Activated T-cell treated with anti-CD3 and anti-CD28 coated beads, Interleukin-2, amount 50 U/mL, for 48 hours (primary cell): ENCODE data around the gene PRRC2B.
"Not testable (repeated sequence)": the region's sequence is repeated elsewhere in the genome, so short reads cannot be mapped to it uniquely, and the experiment has no call there.

Source experiments
- DNase-seq, 2 experiments: peaks; one replicate each; pipeline ENCODE4 v3.0.0-alpha.2; 2020

Gene PRRC2B

GRCh38 chr9:131393622-131394463 lies at the start of gene PRRC2B:
Gene PRRC2B, plus strand, starts transcription at chr9:131394086. Its CDS starts 36,059 bp downstream, at chr9:131430145.
- peak; percentile 85 to 88 for DNase-seq

- DNase-seq = not testable (repeated sequence)
These were observed 48.9 kb upstream of the PRRC2B start for GRCh38 chr9:131344931-131345535.

- no peak for DNase-seq
These were observed 47.3 kb upstream of the PRRC2B start for GRCh38 chr9:131346559-131346958.

GRCh38 chr9:131347376-131348020 lies 46.4 kb upstream of the PRRC2B start:
- no peak for DNase-seq

GRCh38 chr9:131348631-131349521 lies 45.0 kb upstream of the PRRC2B start:
- DNase-seq = no peak

- DNase-seq = no peak
These were observed 44.4 kb upstream of the PRRC2B start for GRCh38 chr9:131349522-131349880.

GRCh38 chr9:131349881-131350563 lies 43.9 kb upstream of the PRRC2B start:
- DNase-seq = peak; percentile 89 to 93

- not testable (repeated sequence) for DNase-seq
These were observed 37.4 kb upstream of the PRRC2B start for GRCh38 chr9:131356479-131356878.

GRCh38 chr9:131358556-131358955 lies 35.3 kb upstream of the PRRC2B start:
- no peak for DNase-seq

- peak; percentile 47 to 48 for DNase-seq
These were observed 32.6 kb upstream of the PRRC2B start for GRCh38 chr9:131361202-131361833.

- DNase-seq = no peak
These were observed 28.3 kb upstream of the PRRC2B start for GRCh38 chr9:131365546-131365945.

GRCh38 chr9:131366761-131367401 lies 27.0 kb upstream of the PRRC2B start:
- no peak for DNase-seq

- DNase-seq = no peak
These were observed 26.4 kb upstream of the PRRC2B start for GRCh38 chr9:131367450-131367849.

- DNase-seq = no peak
These were observed 23.2 kb upstream of the PRRC2B start for GRCh38 chr9:131370638-131371037.

GRCh38 chr9:131372599-131372973 lies 21.3 kb upstream of the PRRC2B start:
- DNase-seq = not testable (repeated sequence)

GRCh38 chr9:131374638-131375037 lies 19.2 kb upstream of the PRRC2B start:
- not testable (repeated sequence) for DNase-seq

- DNase-seq = no peak
These were observed 14.8 kb upstream of the PRRC2B start for GRCh38 chr9:131379056-131379455.

GRCh38 chr9:131382850-131383729 lies 10.8 kb upstream of the PRRC2B start:
- no peak for DNase-seq

GRCh38 chr9:131385296-131385695 lies 8.6 kb upstream of the PRRC2B start:
- DNase-seq = no peak

GRCh38 chr9:131386281-131386680 lies 7.6 kb upstream of the PRRC2B start:
- DNase-seq = no peak
